ENCODE results near the gene XIAP. TPM values are rescaled to one million over a fixed set of nuclear protein-coding genes. Genes with fewer than 3 reads are reported as not detected.
"Not testable (repeated sequence)": the region's sequence is repeated elsewhere in the genome, so short reads cannot be mapped to it uniquely, and the experiment has no call there.

XIAP gene
- total RNA-seq, 2 donors from 2014 or later = 28.4 to 31.5 TPM

DNA sequence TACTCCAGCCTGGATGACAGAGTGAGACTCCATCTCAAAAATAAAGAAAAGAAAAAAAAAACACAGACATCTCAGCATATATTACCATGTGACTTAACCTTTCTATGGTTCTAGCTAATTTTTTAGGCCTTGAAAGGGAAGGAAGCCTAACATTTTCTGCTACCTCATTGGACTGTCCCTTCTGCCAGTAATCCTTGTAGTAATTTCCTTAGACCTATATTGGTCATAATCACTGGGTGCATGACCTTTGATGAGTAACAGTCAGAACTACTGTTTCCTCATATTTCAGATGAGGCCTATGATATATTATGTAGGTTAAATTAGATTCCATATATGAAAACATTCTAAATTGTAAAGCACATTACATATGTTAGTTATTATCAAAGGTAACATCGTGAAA is 9.6 kb downstream of the XIAP start:
- intact Hi-C loops (cut with DNase I) = no loop called here
- no peak for ATAC-seq
- DNase-seq = no peak

DNA sequence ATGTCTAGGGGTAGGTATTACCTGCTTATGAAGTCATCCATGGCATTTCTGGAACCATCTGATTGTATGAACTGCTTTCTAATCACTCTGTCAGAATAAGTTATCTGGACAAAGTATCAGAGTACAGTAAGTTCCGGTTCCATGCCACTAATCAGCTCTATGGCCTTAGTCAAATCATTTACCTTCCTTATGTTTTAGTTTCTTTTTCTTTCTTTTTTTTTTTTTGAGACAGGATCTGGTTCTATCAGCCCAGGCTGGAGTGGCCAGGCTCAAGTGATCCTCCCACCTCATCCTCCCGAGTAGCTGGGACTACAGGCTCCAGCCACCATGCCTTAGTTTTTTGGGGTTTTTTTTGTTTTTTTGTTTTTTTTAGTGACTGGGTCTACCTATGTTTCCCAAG is 11.5 kb downstream of the XIAP start:
- ATAC-seq = no peak
- DNase-seq = no peak
- intact Hi-C loops (cut with DNase I) = no loop called here

DNA sequence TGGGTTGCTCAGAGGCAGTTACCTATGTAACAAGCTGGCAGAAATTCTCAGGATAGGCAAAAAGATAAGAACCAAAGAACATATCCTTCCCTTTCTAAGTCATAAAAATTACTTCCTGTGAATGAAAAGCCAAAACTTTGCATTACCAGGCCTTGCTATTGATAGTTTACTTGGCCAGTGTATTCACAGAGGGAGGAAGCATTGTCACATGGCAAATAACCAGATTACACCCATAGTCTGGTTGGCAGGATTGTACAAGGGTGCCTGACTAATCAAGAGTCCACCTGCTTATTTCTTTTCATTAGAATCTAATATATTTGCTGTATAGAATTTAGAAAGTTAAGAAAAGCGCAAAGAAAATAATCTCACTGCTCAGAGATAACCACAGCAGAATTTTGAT is 14.1 kb downstream of the XIAP start:
- intact Hi-C loops (cut with DNase I) = no loop called here
- ATAC-seq (no peak), DNase-seq (no peak)

DNA sequence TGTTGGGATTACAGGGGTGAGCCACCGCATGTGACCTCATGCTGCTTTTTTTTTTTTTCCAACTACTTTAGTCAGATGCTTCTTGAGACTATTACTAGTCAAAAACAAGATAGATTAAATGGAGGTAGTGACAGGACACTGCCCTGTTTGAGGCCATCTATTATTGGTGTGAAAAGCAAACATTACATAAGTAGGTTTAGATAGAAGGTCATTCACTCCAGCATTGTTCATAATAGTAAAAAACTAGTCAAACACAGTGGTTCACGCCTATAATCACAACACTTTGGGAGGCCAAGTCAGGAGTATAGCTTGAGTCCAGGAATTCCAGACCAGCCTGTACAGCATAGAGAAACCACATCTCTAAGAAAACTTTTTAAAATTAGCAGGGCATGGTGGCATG is 16.3 kb downstream of the XIAP start:
- no peak for ATAC-seq

DNA sequence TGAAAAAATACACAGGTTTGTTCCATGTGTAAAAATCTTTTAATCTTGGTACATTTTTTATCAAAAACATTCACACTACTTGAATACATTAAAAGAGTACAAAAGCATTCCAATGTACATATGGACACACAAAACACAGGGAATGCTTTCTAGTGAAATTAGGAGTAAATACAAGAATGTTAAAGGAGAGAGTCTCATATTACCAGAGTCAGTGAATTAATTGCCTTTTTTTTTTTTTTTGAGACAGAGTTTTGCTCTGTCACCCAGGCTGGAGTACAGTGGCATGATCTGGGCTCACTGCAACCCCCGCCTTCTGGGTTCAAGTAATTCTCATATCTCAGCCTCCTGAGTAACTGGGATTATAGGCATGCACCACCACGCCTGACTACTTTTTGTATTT is 17.0 kb downstream of the XIAP start:
- DNase-seq = no peak
- no peak for ATAC-seq
- intact Hi-C loops (cut with DNase I) = no loop called here

More for the DNA sequence above, 16.3 kb downstream of the XIAP start:
- no peak for DNase-seq
- intact Hi-C loops (cut with DNase I) = no loop called here

DNA sequence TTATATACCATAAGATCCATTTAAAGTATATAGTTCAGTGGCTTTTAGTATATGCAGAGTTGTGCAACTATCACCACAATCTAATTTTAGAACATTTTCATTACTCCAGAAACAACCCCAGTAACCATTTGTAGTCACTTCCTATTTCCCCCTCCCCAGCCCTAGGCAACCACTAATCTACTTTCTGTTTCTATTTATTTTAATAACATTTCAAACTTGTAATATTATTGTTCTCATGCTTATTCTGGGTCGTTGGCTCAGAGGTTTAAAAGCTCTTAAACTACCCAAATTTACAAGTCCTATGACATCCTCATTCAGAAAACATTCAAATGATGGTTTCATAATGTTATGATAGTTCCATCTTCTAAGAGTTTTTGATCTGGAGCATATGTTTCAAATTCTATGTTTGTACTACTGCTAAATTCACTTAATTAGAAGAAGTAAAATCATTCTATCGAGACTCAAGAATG is 18.4 kb downstream of the XIAP start:
- ATAC-seq (peak in 1 of 2 donors; percentile 19), DNase-seq (no peak)
- intact Hi-C loops (cut with DNase I) = no loop called here

DNA sequence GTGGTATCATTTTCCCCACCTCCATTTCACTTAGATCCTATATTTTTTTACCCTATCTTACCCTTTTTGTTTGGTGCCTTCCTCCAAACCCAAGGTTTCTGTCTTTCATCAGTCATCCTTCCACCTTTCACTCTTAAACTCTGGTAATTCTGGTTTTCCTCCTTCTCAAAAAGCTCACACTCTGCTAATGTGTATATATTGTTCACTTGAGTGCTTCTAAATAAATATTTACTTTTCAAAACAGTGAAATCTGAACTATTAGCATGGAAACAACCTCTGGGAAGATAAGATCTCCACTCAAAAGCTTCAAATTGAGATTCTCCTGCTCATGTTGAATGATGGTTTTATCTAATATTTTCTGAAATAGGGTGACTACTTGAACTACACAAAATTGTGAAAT is 21.5 kb downstream of the XIAP start:
- intact Hi-C loops (cut with DNase I) = no loop called here
- ATAC-seq = no peak
- DNase-seq = no peak

DNA sequence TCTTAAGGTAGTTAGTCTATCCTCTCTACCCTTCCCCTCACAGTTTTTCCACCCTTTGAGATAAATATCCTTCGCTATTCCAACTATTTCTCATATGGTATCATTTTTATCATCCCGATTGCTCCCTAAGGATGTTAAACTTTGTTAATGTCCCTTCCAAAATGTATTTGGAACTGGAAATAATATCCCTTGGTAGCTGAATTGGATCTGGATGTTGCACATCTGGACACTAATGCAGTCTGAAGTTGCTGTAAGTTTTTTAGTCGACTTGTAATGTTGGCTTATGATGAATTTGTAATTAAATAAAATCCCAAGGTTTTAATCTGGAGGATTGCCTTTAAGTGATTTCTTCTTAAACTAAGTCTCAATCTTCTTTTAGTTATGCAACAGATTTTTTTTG is 22.5 kb downstream of the XIAP start:
- DNase-seq (no peak), ATAC-seq (no peak)
- intact Hi-C loops (cut with DNase I) = no loop called here

DNA sequence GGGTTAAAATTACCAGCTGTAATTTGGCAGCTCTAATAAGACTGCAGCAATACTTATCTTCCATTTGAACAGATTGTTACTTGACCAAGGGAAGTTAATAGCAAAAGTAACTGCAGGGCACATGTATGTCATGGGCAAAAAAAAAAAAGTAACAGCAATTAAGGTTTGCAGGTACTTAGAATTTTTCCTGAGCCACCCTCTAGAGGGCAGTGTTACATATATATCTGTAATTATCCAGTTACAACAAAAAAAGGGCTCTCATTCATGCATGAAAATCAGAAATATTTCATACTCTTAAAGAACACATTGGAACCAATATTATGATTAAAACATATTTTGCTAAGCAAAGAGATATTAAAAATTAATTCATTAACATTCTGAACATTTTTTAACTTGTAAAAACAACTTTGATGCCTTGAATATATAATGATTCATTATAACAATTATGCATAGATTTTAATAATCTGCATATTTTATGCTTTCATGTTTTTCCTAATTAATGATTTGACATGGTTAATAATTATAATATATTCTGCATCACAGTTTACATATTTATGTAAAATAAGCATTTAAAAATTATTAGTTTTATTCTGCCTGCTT is 25.1 kb downstream of the XIAP start:
- intact Hi-C loops (cut with DNase I) = no loop called here
- DNase-seq (no peak), ATAC-seq (no peak)

DNA sequence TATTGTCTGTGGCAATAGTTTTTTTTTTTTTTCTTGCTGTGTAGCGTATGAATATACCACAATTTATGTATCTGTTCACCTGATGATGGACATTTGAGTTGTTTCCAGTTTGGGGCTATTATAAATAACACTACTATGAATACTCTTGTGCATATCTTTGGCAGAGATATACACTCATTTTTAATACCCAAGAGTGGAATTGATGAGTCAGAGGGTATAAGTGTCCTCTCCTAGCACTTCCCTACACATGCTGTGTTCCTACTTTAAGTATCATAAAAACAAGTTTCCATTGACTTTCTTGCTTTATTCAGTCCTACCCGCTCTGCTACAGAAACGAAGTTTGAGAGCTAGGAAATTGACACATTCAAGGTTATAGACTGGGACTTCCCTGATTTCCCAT is 39.8 kb downstream of the XIAP start:
- no peak for DNase-seq
- intact Hi-C loops (cut with DNase I) = no loop called here
- ATAC-seq = peak in 1 of 2 donors; percentile 59

DNA sequence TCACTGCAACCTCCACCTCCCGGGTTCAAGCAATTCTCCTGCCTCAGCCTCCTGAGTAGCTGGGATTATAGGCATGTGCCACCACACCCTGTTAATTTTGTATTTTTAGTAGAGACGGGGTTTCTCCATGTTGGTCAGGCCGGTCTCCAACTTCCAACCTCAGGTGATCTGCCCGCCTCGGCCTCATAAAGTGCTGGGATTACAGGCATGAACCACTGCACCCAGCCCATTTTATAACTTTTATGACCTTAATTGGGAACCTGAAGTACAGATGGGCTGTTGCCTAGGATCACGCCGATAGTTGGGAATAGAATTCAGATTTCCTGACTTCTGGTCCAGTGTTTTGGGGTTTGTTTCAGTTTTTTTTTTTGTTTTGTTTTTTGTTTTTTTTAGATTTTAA is 43.4 kb downstream of the XIAP start:
- ATAC-seq; intact Hi-C loops (cut with DNase I); DNase-seq: not testable (repeated sequence)

DNA sequence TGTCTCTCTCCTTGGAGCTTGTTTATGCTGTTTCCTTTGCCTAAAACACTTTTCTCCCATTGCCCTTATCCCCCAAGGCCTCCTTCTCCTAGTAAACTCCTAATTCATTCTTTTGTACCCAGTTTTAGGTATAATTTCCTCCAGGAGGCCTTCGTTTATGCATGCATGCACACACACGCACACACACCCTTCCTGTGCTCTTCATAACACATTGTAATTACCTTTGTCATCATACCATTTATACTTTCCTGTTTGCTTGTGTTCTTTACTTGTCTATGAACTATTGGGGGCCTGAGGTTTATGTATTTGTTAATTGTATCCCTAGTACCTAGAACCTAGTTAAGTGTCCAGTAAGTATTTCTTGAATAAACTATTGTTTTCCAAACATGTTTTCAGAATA is 45.5 kb downstream of the XIAP start:
- no peak for DNase-seq
- no peak for ATAC-seq
- intact Hi-C loops (cut with DNase I) = no loop called here

DNA sequence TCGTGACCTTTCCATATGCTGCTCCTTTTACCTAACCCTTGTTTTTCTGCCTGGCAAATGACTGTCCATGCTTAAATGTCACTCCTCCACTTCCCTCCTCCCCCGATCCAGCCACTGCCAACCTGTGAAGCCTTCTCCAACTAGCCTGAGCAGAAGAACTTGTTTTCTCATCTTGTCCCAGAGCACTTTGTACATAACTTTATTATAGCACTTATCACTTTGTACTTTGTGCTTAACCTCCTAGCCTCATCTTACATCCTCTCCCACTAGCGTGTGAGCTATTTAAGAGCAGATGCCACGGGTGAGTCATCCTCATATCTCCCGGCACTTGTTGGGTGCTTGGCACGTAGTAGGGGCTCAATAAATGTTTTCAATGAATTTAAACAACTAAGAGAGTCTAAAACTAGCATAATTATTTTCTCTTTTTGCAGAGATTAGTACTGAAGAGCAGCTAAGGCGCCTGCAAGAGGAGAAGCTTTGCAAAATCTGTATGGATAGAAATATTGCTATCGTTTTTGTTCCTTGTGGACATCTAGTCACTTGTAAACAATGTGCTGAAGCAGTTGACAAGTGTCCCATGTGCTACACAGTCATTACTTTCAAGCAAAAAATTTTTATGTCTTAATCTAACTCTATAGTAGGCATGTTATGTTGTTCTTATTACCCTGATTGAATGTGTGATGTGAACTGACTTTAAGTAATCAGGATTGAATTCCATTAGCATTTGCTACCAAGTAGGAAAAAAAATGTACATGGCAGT is 46.9 kb downstream of the XIAP start:
- intact Hi-C loops (cut with DNase I) = no loop called here
- ATAC-seq (peak in 1 of 2 donors; percentile 68), DNase-seq (no peak)

DNA sequence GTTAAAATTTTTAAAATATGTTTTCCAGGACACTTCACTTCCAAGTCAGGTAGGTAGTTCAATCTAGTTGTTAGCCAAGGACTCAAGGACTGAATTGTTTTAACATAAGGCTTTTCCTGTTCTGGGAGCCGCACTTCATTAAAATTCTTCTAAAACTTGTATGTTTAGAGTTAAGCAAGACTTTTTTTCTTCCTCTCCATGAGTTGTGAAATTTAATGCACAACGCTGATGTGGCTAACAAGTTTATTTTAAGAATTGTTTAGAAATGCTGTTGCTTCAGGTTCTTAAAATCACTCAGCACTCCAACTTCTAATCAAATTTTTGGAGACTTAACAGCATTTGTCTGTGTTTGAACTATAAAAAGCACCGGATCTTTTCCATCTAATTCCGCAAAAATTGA is 49.7 kb downstream of the XIAP start:
- intact Hi-C loops (cut with DNase I) = no loop called here
- DNase-seq = no peak
- no peak for ATAC-seq

DNA sequence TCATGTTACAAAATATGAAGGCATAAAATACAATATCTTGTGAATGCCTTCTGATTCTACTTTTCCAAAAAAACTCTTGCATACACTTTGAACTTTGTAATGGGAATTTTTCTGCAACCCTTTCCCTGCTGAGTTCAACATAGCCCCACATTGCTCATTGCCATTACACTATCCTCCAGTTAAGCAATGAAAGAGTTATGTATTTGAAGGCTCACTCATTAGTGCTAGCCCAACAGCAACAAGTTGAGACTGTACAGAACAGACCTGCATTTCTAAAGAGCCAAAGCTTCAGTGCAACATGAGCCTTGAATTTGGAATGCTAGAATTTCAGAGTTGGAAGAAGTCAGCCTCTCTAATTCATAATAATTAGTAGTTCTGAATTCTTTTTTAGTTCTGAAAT is 57.2 kb downstream of the XIAP start:
- ATAC-seq = no peak
- intact Hi-C loops (cut with DNase I) = no loop called here

DNA sequence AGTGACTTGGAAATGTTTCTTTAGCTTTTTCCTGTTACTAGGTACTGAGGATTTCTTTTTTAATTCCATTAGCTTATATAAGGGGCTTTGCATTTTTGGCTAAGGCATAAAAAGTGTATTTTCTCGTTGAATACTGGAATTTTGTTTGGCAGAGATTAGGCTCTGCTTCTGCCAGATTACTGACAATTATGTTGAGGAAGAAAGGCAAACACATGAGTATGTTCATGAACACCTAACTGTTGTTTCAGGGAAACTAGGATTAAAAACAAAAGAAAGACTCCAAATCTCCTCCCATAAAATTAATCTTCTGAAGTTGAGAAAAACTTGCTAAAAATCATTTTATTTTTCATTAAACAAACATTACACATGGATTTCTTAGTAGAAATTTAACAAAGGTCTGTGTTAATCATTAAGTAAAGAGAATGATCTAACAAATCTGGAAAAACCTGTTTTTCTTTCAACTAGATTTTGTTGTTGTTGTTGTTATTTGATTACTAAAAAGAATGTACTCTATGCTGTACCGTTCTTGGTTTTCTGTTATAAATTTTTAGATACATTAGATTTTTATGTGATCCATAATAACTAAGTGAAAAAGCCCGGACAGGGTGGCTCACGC is 58.4 kb downstream of the XIAP start:
- DNase-seq = no peak
- ATAC-seq = no peak
- intact Hi-C loops (cut with DNase I) = no loop called here

More for the DNA sequence above, 57.2 kb downstream of the XIAP start:
- DNase-seq = no peak

DNA sequence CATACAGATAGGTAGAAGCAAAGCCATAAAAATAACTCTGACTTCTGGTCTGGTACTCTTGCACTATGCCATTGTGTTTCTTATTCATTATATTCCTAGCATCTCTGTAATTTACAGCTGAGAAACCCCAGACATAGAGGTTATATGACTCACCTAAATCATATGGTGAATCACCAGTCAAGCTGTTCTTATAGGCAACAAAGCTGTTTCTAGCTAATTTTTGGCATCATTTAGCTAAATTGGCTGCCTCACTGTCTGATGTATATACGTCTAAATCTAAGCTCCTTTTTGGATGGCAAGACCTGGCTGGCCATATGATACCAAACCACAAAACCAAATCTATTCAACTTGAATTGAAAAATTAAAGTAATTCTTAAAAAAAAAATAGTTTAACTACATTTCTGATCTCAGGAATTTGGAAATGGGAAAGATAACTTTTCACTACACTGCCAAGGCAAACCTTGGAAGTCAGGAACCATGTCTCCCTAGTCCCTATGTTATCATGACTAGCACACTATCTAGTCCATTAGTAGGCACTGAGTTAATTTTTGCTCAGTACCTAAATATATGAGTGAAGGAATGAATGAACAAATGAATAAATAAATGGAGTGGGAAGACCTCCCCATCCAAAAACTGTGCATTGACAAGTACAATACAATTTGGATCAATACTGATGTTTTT is 60.4 kb downstream of the XIAP start:
- intact Hi-C loops (cut with DNase I) = no loop called here
- no peak for ATAC-seq
- no peak for DNase-seq

DNA sequence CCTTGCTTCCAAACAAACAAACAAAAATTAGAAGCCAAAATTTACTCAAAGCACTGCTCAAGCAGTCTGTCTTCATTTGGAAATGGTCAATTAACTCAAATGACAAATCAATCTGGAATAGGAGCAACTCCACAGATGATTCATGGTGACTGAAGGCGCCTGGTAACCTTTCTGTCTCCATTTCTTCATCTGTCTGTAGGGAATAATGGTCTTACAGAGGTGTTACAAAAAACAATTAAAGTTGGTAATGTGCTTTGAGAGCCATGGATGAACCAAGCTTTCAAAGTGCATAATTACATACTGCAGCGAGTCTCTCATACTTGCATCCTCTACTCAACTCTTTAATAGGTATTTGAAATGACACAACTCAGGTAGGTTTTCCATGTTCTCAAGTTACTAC is 63.4 kb downstream of the XIAP start:
- intact Hi-C loops (cut with DNase I) = no loop called here
- ATAC-seq = no peak
- no peak for DNase-seq

DNA sequence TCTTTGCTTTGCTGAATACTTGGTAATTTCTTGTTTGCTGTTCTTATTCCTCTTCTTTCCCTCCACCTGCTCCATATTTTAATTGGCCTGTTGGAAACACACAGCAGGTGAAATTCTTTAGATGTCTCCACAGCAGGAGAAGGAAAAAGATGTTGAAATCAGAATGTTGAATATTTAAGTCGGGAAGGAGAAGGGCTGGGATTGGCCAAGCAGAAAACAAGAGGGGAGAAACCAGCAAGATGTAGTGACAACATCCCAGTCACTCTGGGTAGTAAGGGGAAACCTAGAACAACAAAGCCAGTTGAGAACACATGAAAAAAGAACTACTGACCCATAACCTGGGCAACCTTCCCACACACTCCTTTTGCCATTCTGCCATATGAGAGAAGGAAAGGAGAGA is 64.3 kb downstream of the XIAP start:
- DNase-seq = no peak
- intact Hi-C loops (cut with DNase I) = no loop called here
- ATAC-seq = no peak

DNA sequence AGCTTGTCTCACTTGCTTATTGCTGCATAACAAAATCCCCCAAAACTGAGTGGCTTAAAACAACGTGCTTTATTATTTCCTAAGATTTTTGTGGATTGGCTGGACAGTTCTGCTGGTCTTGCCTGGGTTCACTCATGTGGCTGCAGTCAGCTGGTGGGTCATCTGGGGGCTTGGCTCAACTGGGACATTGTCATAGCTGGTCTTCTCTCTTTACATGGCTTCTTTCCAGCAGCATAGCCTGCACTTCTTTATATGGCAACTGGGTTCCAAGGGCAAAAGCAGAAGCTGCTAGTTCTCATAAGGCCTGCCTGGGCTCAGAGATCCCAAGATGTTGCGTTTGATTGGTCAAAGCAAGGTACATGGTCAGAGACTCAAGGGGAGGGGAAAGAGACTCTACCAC is 68.0 kb downstream of the XIAP start:
- DNase-seq = no peak
- no peak for ATAC-seq
- intact Hi-C loops (cut with DNase I) = no loop called here
